Stimulated activated naive CD8-positive, alpha-beta T cell treated with anti-CD3 and anti-CD28 coated beads, Interleukin-15, amount 100 ng/mL, for 72 hours (primary cell): ENCODE data around the gene C2orf66.

Source experiments
- ATAC-seq: fragments of 150-1000 bp; cut with Tn5 transposase; 2 replicates; pipeline ENCODE4 v1.10.0; 2021; ENCODE audit warnings: mild to moderate bottlenecking, moderate library complexity
- DNase-seq, 2 donors: peaks; one replicate each; pipeline ENCODE4 v3.0.0; 2021 to 2022
- H3K27ac Mint-ChIP-seq, 2 donors: one replicate each; pipeline ENCODE4 v1.8.0; 2022; ENCODE audit warnings: mild to moderate bottlenecking in 2 of 2, mixed read lengths in 2 of 2, moderate library complexity in 2 of 2
- H3K27me3 Mint-ChIP-seq: one replicate; pipeline ENCODE4 v1.8.0; 2022; ENCODE audit warnings: mixed read lengths
- H3K4me1 Mint-ChIP-seq: one replicate; pipeline ENCODE4 v1.8.0; 2022; ENCODE audit warnings: mild to moderate bottlenecking, mixed read lengths
- H3K4me3 Mint-ChIP-seq, 2 donors: one replicate each; pipeline ENCODE4 v1.8.0; 2022; ENCODE audit warnings: mild to moderate bottlenecking in 2 of 2, mixed read lengths in 2 of 2, moderate library complexity in 1 of 2
- H3K9me3 Mint-ChIP-seq, 2 donors: one replicate each; pipeline ENCODE4 v1.8.0; 2022; ENCODE audit warnings: mixed read lengths in 2 of 2

The C2orf66 gene

DNA sequence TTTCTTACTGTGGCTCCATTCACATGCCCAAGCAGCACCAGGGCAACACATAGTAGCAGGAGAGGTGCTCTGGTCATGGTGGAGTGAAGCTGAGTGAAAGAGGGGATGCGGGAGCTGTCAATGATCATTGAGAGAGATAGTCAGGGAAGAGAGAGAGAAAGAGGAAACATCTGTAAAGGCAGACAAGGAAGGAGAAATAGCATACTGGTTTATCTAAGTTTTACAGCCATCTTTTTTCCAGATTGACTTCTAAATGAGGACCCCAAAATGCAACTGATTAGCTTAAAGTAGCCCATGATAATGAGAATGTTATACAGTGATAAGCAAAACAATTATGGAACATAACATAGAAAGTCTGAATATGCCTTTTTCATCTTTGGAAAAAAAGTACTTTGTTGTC, at the start of gene C2orf66:
Gene C2orf66 (minus strand): TSS at position 96 of the 400 bp plus-strand sequence. CDS start 19 bp downstream, at position 77.
- Mint-ChIP-seq H3K4me3 (no peak within 1 kb of the TSS), H3K4me1 (no peaks in the 10 kb centered on the region), H3K9me3 (peaks cover 0 to 7% of the 10 kb centered on the region in 2 donors), H3K27me3 (peaks cover 29% of the 10 kb centered on the region), H3K27ac (no peak within 1 kb of the TSS)
- DNase-seq (no peak), ATAC-seq (no peak)

DNA sequence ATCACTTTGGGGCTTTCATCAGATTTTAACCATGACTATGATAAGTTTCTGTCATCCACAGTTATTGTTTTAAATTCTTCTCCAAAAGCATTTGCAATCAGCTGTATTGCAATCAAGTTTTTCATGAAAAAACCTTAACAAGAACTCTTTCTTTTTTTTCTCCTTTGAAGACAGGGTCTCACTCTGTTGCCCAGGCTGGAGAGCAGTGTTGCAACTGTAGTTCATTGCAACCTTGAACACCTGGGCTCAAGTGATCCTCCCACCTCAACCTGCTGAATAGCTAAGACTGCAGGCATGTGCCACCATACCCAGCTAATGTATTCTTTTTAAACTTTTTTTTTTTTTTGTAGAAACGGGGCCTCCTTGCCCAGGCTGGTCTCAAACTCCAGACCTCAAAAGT, 45.5 kb upstream of the C2orf66 start:
- no peak overlapping the region for H3K4me3 Mint-ChIP-seq
- H3K27me3 Mint-ChIP-seq, result no peaks in the 10 kb centered on the region
- H3K4me1 Mint-ChIP-seq, result peaks cover 5% of the 10 kb centered on the region

DNA sequence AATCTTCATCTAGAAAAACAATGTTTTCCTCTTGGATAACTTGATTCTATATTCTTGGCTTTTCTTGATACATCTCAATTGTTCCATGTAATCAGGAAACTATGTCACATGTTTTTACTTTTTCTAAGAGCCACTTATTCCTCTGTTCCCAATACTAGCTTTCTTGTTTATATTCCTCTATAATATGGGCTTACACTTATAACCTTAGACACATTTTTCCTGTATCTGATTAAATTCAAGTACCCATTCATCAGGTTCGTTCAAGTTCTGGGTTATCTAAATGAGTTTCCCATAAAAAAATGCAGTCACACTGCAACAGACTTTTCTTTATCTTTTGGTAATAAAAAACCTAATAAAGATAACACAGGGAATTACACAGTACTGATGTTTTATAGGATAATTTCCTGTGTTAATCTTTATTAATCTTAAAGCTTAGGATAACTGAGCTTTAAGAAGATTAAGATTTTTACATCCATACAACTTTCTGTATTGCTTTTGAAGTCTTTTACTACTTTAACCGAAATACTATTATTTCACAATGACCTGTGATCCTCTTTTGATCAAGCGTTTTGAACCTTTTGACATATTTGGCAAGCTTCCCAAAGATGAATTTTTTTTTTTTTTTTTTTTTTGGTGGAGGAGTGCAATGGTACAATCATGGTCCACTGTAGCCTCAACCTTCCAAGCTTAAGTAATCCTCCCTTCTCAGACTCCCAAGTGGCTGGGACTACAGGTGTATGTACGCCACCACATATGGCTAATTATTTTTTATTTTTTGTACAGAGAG, 44.3 kb upstream of the C2orf66 start:
- Mint-ChIP-seq H3K4me3 (no peak overlapping the region), H3K4me1 (peaks cover 5% of the 10 kb centered on the region), H3K9me3 (peaks cover 3 to 5% of the 10 kb centered on the region in 2 donors), H3K27me3 (no peaks in the 10 kb centered on the region), H3K27ac (no peak overlapping the region)
- no peak for DNase-seq
- no peak for ATAC-seq

More for the DNA sequence above, 45.5 kb upstream of the C2orf66 start:
- Mint-ChIP-seq H3K9me3 (peaks cover 10% of the 10 kb centered on the region in 2 donors), H3K27ac (peak overlapping the region in 1 of 2 donors; percentile 79)
- ATAC-seq (no peak), DNase-seq (no peak)

DNA sequence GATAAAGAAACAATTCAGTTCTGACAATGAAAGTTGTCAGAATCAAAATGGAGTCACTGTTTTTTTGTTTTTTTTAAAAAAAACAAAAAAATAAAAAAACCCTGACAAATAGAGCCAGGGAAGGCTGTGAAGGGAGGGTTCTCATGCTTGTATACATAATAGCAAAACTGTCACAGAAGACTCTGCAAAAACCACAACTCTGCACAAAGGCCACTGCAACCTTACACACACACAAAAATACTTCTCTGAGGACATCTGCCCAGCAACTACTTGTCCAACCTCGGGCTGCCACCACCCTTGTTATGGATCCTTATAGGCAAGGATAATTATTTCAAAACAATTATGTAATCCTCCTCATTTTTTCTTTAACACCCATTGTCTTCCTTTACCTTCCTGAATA, 41.9 kb upstream of the C2orf66 start:
- no peak overlapping the region for H3K4me3 Mint-ChIP-seq
- ATAC-seq (no peak), DNase-seq (no peak)
- no peak overlapping the region for H3K27ac Mint-ChIP-seq
- H3K4me1 Mint-ChIP-seq, result peaks cover 14% of the 10 kb centered on the region
- no peaks in the 10 kb centered on the region for H3K27me3 Mint-ChIP-seq
- H3K9me3 Mint-ChIP-seq, result no peaks in the 10 kb centered on the region

DNA sequence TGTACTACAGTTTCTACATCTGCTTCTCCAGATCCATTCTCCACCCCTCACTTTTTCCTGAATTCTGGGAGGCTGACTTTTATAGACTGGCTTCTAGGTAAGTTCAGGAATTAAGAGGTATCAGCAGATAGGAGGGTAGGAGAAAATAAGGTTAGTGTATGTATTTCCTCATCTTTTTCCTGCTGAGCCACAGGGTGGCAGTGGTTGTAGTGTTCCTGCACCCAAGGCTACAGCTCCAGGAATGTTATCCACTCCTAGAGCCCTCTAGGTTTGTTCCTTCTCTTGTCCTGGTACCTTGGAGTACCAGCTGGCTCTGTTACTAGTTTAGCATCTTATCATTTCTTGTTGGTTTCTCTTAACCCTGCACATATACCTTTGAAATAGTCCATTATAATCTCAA, 40.7 kb upstream of the C2orf66 start:
- Mint-ChIP-seq H3K4me3 (no peak overlapping the region), H3K27me3 (no peaks in the 10 kb centered on the region), H3K9me3 (no peaks in the 10 kb centered on the region), H3K27ac (no peak overlapping the region), H3K4me1 (peaks cover 16% of the 10 kb centered on the region)
- no peak for ATAC-seq
- no peak for DNase-seq

DNA sequence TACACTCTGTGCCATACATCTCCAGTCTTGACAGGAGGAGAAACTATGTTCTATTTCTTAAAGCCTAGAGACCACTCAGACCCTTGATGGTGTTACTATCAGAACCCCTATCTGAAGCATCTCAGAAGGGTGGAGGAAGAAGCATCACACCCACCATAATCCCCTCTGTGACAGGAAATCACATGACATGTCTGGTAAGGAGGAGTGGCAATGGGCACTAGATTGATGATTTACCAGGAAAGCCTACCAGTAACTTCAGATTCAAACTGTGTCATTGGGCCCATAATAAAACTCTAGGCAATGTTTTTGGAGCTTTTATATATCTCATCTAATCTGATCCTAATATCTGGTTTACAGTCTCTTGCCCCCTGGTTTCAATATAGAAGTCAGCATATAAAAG, 37.1 kb upstream of the C2orf66 start:
- H3K27me3 Mint-ChIP-seq, result no peaks in the 10 kb centered on the region

DNA sequence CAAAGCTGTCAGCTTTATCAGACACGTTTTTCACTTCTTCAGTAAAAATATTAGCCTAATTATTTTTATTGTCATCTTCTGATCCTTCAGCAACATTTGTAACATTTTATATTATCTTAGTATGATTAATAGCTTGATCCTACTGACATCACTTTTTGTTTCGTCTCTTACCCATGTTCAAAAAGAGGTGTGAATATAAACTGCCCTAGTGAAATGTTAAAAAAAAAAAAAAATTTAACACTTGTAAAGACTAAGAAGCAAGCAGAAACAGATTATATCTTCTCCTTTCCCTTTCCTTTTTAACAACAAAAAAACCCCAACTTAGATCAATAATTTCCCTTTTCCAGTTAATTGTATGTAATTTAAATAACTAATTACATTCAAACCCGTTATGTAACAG, 36.2 kb upstream of the C2orf66 start:
- Mint-ChIP-seq H3K4me1 (peaks cover 11% of the 10 kb centered on the region), H3K27ac (no peak overlapping the region), H3K27me3 (no peaks in the 10 kb centered on the region), H3K9me3 (no peaks in the 10 kb centered on the region), H3K4me3 (no peak overlapping the region)
- no peak for ATAC-seq
- no peak for DNase-seq

More for the DNA sequence above, 37.1 kb upstream of the C2orf66 start:
- Mint-ChIP-seq H3K9me3 (no peaks in the 10 kb centered on the region), H3K4me3 (no peak overlapping the region), H3K4me1 (peaks cover 11% of the 10 kb centered on the region), H3K27ac (no peak overlapping the region)
- no peak for DNase-seq
- no peak for ATAC-seq

DNA sequence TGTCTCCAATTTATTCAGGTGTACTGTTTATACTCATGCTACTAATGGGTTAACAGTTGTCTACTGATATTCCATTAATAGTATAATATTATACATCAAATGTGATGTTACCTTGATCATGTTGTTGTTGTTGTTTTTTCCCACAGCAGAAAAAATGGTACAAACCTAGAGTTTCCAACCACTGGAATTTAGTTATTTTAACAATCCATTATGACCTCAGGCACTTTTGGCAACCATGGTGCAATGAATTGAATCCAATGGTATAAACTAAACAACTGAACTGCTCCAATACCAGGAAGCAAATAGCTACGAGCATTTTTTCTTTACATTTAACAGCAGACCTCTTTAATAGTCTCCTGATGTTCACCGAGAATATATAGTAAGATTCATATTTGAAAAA, 31.0 kb upstream of the C2orf66 start:
- Mint-ChIP-seq H3K4me3 (no peak overlapping the region), H3K27ac (no peak overlapping the region), H3K4me1 (no peaks in the 10 kb centered on the region), H3K9me3 (no peaks in the 10 kb centered on the region), H3K27me3 (no peaks in the 10 kb centered on the region)
- DNase-seq, result no peak
- ATAC-seq, result no peak

DNA sequence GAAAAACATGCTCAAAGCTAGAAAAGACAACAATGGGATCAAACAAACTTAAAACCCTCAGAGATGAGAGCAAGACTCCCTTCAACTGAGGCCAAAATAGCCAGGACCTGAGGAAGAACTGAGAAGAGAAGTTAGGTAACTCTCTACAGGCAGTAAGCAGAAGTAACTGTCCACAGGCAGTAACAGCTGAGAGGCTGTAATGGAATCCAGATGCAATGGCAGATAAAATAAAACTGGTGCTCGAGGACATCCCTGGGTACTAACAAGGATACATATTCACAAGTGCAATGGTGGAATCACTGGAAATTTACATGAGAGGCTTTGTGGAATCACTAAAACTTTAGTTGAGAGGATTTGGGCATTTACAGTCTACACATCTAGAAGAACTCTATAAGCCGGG, 30.4 kb upstream of the C2orf66 start:
- ATAC-seq (no peak), DNase-seq (no peak)
- no peaks in the 10 kb centered on the region for H3K9me3 Mint-ChIP-seq
- H3K4me1 Mint-ChIP-seq, result no peaks in the 10 kb centered on the region
- H3K27ac Mint-ChIP-seq, result no peak overlapping the region
- no peaks in the 10 kb centered on the region for H3K27me3 Mint-ChIP-seq
- no peak overlapping the region for H3K4me3 Mint-ChIP-seq

DNA sequence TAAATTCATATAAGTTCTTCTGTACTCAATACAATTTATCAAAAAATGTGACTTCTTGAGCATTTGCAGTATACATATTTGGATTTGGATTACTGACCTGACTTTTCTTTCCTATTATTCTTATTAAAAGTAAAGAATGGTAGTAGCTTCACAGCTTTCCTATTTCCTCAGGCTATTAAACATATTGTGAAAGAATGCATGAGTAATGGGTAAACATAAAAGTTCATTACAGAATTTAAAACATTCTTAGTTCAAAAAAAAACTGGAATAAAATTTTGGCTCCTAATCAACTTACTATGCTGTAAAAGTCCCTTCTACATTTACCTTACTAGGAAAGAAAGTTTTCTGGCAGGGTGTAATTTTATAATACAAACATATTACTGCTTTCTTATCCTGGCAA, 27.3 kb upstream of the C2orf66 start:
- no peaks in the 10 kb centered on the region for H3K27me3 Mint-ChIP-seq
- no peak overlapping the region for H3K27ac Mint-ChIP-seq
- no peak for ATAC-seq

DNA sequence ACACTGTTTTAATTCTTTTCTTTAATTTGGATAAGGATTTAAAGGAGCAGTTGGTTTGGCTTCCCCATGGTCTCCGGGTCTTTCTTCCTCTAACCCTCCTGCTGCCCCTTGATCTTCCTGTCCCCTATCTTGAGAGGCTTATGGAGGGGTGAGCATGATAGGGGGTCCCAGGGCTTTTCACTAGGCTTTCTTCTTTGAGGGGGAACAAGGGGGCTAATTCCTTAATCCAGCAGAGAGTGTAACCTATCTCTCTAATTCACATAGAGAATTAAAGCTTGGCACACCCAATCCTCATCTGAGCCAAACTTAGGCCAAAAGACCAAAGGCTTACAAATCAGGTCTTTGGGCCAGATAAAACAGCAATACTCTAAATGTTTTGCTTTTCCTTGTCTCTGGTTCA, 21.5 kb upstream of the C2orf66 start:
- Mint-ChIP-seq H3K27ac (no peak overlapping the region), H3K4me1 (peaks cover 16% of the 10 kb centered on the region), H3K4me3 (no peak overlapping the region), H3K9me3 (no peaks in the 10 kb centered on the region), H3K27me3 (no peaks in the 10 kb centered on the region)
- ATAC-seq, result no peak
- no peak for DNase-seq

More for the DNA sequence above, 27.3 kb upstream of the C2orf66 start:
- DNase-seq, result no peak
- Mint-ChIP-seq H3K4me3 (no peak overlapping the region), H3K4me1 (no peaks in the 10 kb centered on the region), H3K9me3 (no peaks in the 10 kb centered on the region)

DNA sequence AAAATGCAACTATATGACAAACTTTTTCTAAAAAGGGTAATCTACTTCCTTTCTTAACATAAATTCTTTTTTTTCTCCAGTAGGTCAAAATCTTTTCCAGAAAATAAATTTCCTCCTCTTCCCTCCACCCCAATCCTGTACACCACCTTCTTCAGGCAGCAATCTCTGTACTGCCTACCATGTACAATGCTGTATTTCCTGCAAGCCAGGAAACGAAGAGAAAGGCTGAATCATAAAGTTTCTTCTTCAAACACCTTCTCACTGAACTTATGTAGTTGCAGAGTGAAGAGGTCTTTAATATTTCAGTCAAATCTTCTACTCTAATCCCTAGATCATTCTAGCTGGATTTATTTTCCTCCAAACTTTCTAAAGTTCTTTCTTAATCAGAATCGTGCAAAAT, 18.2 kb upstream of the C2orf66 start:
- no peak for ATAC-seq
- Mint-ChIP-seq H3K27ac (no peak overlapping the region), H3K4me1 (peaks cover 16% of the 10 kb centered on the region)

DNA sequence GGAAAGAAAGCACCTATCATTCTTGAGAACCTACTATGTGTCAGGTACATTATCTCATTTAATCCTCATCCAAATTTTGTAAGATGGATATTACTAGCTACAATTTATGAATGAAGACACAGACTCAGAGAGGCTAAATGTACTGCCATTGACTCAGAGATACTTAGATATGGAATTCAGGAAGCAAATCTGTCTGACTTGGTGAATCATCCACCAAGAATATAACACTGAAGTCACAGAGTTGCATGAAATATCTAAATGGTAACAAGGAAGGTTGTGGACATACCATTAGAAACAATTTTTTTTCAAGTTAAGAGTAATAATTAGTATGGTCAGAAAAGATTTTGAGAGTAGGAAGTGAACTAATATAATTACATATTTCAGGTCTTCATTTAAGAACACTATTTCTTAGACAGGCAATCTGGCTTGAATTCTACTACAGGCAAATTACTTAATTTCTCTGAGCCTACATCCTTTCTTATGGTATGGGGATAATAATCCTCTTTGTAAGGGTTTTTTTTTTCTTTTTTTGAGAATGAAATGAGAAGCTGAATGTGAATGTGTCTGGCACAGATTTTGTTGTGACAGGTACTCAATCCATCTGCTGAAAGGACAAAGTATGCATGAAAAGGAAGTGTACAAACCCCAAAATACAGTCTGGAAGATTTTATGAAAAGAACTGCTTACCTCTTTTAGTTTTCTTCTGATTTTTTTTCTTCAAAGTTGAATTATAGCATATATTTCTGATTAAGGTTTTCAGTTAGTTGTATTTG, 14.8 kb upstream of the C2orf66 start:
- H3K4me1 Mint-ChIP-seq, result peaks cover 16% of the 10 kb centered on the region
- DNase-seq (no peak), ATAC-seq (no peak)
- H3K27ac Mint-ChIP-seq, result no peak overlapping the region
- H3K27me3 Mint-ChIP-seq, result peaks cover 15% of the 10 kb centered on the region
- no peak overlapping the region for H3K4me3 Mint-ChIP-seq
- peaks cover 11 to 12% of the 10 kb centered on the region in 2 donors for H3K9me3 Mint-ChIP-seq

More for the DNA sequence above, 18.2 kb upstream of the C2orf66 start:
- Mint-ChIP-seq H3K9me3 (no peaks in the 10 kb centered on the region), H3K27me3 (no peaks in the 10 kb centered on the region), H3K4me3 (no peak overlapping the region)
- no peak for DNase-seq

DNA sequence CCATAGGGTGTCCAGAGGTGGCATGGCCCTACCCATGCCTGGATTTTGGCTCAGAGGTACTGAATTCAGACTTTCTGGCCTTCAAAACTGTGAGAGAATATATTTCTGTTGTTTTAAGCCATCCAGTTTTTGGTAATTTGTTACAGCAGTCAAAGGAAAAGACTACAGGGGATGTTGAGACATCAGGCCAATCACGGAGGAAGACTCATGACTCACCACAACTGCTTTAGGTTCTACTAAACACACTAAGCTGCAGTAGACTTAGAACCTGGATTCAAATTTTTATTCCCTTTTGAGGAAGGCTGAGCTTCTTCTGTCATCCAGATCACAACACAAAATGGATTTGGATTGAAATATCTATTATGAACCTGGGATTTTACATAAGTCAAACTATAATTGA, 12.0 kb upstream of the C2orf66 start:
- Mint-ChIP-seq H3K4me1 (no peaks in the 10 kb centered on the region), H3K27ac (no peak overlapping the region), H3K9me3 (peaks cover 16 to 20% of the 10 kb centered on the region in 2 donors), H3K27me3 (peaks cover 29% of the 10 kb centered on the region), H3K4me3 (no peak overlapping the region)
- ATAC-seq (no peak), DNase-seq (no peak)

DNA sequence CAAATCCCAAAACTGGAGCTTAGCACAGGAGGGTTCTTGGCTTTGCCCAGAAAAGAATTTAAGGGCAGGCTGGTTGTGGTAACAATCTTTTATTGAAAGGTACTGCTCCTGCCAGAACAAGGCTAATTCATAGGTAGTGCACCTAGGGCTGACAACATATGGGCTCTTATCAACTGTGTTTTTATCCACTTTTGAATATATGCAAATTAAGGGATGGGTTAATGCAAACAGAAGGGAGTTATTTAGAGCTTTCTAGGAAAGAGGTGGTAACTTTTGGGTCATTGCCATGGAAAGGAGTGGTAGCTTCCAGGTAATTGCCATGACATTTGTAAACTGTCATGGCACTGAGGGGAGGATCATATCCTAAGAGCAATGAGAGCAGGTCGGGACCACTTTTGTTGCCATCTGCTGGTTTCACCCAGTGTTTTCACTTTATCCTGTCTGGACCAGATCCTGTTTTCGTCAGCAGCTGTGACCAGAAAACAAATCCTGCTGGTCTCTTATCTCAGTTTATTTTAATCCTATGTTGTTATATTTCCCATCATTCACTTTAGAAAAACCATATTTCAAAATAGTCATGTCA, 981 bp downstream of the C2orf66 start:
- no peak overlapping the region for H3K4me3 Mint-ChIP-seq
- DNase-seq, result no peak
- no peaks in the 10 kb centered on the region for H3K4me1 Mint-ChIP-seq
- no peak for ATAC-seq
- no peak overlapping the region for H3K27ac Mint-ChIP-seq
- no peaks in the 10 kb centered on the region for H3K9me3 Mint-ChIP-seq
- H3K27me3 Mint-ChIP-seq, result peaks cover 21% of the 10 kb centered on the region

DNA sequence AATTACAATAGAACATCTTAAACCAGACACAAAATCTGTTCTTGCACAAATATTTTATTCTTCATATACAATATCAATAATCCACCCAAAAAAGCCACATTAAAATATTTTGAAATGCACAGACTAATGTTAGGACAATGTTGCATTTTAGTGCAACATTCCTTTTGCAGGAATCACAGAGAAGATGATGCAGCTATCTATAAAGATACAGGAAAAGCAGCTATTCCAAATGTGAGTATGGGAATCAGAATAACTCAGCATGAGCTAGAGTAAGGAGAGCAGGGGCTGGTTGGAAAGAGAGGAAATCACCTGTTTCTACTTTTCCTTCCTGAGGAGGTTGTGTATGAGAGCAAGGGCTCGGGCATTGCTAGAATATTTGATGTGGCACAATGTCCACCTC, 4.8 kb downstream of the C2orf66 start:
- Mint-ChIP-seq H3K27ac (no peak overlapping the region), H3K4me3 (no peak overlapping the region), H3K27me3 (no peaks in the 10 kb centered on the region), H3K9me3 (peaks cover 0 to 11% of the 10 kb centered on the region in 2 donors), H3K4me1 (peaks cover 20% of the 10 kb centered on the region)
- ATAC-seq, result no peak
- no peak for DNase-seq
